Smooth muscle cell (in vitro differentiated cells): ENCODE results near the gene WDR49. TPM values are rescaled to one million over a fixed set of nuclear protein-coding genes. Genes with fewer than 3 reads are reported as not detected.

Experiments
- DNase-seq: peaks from one replicate; lab custom pipeline; 2025; ENCODE audit not compliant: unreplicated experiment; lab: John Stamatoyannopoulos, UW
- H2AFZ ChIP-seq: fragments of 200-600 bp; sonication (generic); 2 replicates; pipeline ENCODE4 v1.6.0; 2016; ENCODE audit warnings: antibody characterized with exemption, low read depth, mild to moderate bottlenecking
- H3F3A ChIP-seq: fragments of 200-600 bp; sonication (generic); 2 replicates; pipeline ENCODE4 v1.6.0; 2017; ENCODE audit warnings: antibody characterized with exemption, low read depth
- H3K27ac ChIP-seq: fragments of 200-600 bp; sonication (generic); 2 replicates; pipeline ENCODE4 v1.5.1; 2016; ENCODE audit warnings: low read depth, mild to moderate bottlenecking
- H3K27me3 ChIP-seq: fragments of 200-600 bp; sonication (generic); 2 replicates; pipeline ENCODE4 v1.6.1; 2016; ENCODE audit warnings: low read depth, mild to moderate bottlenecking
- H3K36me3 ChIP-seq: fragments of 200-600 bp; sonication (generic); 2 replicates; pipeline ENCODE4 v1.5.1; 2016; ENCODE audit warnings: low read depth
- H3K4me1 ChIP-seq: fragments of 200-600 bp; sonication (generic); 2 replicates; pipeline ENCODE4 v1.5.1; 2016; ENCODE audit warnings: low read depth
- H3K4me2 ChIP-seq: fragments of 200-600 bp; sonication (generic); 2 replicates; pipeline ENCODE4 v1.6.0; 2016; ENCODE audit warnings: mild to moderate bottlenecking
- H3K4me3 ChIP-seq: fragments of 200-600 bp; sonication (generic); 2 replicates; pipeline ENCODE4 v1.5.1; 2016; ENCODE audit warnings: mild to moderate bottlenecking
- H3K79me2 ChIP-seq: fragments of 200-600 bp; sonication (generic); 2 replicates; pipeline ENCODE4 v1.6.0; 2016; ENCODE audit warnings: low read depth, mild to moderate bottlenecking
- H3K9ac ChIP-seq: fragments of 200-600 bp; sonication (generic); 2 replicates; pipeline ENCODE4 v1.6.0; 2016; ENCODE audit warnings: low read depth
- H3K9me3 ChIP-seq: fragments of 200-600 bp; sonication (generic); replicated peaks from 2 replicates; pipeline ENCODE4 v1.5.1; 2016; ENCODE audit warnings: low read depth
- H4K20me1 ChIP-seq: fragments of 200-600 bp; sonication (generic); 2 replicates; pipeline ENCODE4 v1.6.0; 2016; ENCODE audit warnings: low read depth
- WGBS: methylation state at CpG from one replicate; pipeline ENCODE4 v1.1.7; 2016; ENCODE audit warnings: low lambda C conversion rate; 5-methylcytosine and 5-hydroxymethylcytosine counted together
- polyA plus RNA-seq: library from polyadenylated mRNA; unstranded; fragments of >200 nt; fragmentation: Nextera tagmentation; extraction: Ambion mirVana; gene quantifications from 2 replicates; pipeline ENCODE4 v1.2.1, GENCODE V29; 2016
- total RNA-seq: library from RNA; depleted of rRNA; stranded (reverse); fragments of >200 nt; gene quantifications from 2 replicates; pipeline ENCODE4 v1.2.3, GENCODE V29; 2014
- TF ChIP-seq, protein P1 (sequence below): fragments of 200-600 bp; sonication (generic); IDR thresholded peaks from 2 replicates; pipeline ENCODE4 v1.5.1; 2017; ENCODE audit warnings: borderline replicate concordance, mild to moderate bottlenecking, antibody characterized with exemption; ENCODE audit not compliant: insufficient read depth, poor library complexity, severe bottlenecking

The WDR49 gene
- total and polyA plus RNA-seq, 2 experiments from 2014 or later: 0.09 TPM; not detected in 1

DNA sequence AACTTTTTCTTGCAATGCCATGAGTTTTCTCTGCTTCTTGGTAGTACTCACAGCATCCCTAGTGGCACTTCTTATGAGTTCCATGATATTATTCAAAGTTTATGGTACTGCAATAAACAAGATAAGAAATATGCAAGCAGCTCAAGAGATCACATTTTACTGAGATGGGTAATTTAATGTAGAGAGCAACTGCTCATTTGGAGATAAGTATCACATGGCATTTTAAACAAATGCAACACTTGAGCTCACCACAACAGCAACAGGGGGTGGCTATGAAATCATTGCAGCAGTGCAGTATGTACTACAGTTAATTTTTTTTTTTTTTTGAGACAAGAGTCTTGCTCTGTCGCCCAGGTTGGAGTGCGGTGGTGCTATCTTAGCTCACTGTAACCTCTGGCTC is 85.1 kb downstream of the WDR49 start:
- TF ChIP-seq, protein P1, sequence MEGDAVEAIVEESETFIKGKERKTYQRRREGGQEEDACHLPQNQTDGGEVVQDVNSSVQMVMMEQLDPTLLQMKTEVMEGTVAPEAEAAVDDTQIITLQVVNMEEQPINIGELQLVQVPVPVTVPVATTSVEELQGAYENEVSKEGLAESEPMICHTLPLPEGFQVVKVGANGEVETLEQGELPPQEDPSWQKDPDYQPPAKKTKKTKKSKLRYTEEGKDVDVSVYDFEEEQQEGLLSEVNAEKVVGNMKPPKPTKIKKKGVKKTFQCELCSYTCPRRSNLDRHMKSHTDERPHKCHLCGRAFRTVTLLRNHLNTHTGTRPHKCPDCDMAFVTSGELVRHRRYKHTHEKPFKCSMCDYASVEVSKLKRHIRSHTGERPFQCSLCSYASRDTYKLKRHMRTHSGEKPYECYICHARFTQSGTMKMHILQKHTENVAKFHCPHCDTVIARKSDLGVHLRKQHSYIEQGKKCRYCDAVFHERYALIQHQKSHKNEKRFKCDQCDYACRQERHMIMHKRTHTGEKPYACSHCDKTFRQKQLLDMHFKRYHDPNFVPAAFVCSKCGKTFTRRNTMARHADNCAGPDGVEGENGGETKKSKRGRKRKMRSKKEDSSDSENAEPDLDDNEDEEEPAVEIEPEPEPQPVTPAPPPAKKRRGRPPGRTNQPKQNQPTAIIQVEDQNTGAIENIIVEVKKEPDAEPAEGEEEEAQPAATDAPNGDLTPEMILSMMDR: no peak
- WGBS: 92% methylated on average over 2 of the region's 2 CpGs
- Histone ChIP-seq H3K27ac (no peak overlapping the region), H3K4me2 (no peak overlapping the region), H3K79me2 (no peaks in the 10 kb centered on the region), H3K9me3 (no peaks in the 10 kb centered on the region), H2AFZ (no peak overlapping the region), H3K36me3 (no peaks in the 10 kb centered on the region), H3K9ac (no peak overlapping the region), H3F3A (no peaks in the 10 kb centered on the region), H3K4me1 (no peaks in the 10 kb centered on the region), H3K4me3 (no peak overlapping the region), H3K27me3 (no peaks in the 10 kb centered on the region), H4K20me1 (no peaks in the 10 kb centered on the region)
- no peak for DNase-seq

DNA sequence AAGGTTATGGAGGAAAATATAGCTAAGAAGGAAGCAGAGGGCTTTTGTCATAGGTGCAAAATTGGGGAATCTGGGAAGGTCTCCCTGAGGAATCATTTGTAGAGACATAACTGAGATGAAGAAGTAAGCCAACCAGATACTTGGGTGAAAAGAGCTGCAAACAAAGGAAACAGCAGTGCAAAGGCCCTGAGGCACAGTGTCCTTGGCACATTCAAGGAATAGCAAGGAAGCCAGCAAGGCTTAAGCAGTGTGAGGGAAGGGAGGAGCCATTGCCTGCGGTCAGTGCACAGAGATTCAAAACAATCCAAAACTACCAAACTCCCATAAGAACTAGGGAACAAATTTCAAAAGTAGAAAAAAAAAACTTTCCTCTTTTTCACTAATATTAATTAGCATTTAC is 88.3 kb downstream of the WDR49 start:
- TF ChIP-seq, protein P1: no peak
- H3K36me3 ChIP-seq: no peaks in the 10 kb centered on the region
- WGBS: 88% methylated on average over 1 of the region's 1 CpG
- H3K9me3 ChIP-seq: no peaks in the 10 kb centered on the region
- H3K4me1 ChIP-seq: no peaks in the 10 kb centered on the region
- no peak overlapping the region for H3K4me3 ChIP-seq
- H3F3A ChIP-seq: no peaks in the 10 kb centered on the region
- no peaks in the 10 kb centered on the region for H3K79me2 ChIP-seq
- H3K27ac ChIP-seq: no peak overlapping the region
- no peak overlapping the region for H3K9ac ChIP-seq
- no peak overlapping the region for H2AFZ ChIP-seq
- H4K20me1 ChIP-seq: no peaks in the 10 kb centered on the region
- no peaks in the 10 kb centered on the region for H3K27me3 ChIP-seq
- no peak overlapping the region for H3K4me2 ChIP-seq
- DNase-seq: no peak

DNA sequence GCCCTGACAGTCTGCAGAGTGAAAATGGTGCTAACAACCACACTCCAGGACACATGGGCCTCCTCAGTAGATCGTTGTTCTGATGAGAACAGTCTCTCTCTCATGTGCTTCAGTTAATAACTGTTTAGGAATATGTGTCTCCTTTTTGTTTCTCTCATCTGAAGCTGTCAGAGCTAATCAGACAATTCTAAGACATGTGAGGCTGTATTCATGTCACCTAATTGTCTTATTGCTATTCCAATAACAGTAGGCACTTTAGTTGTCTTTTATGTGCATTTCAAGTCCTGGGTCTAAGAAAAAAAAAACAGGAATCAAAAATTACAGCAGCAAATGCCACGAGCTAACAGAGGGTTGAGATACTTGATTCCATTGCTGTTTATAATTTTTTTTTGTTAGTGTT is 89.1 kb downstream of the WDR49 start:
- TF ChIP-seq, protein P1: no peak
- H3F3A ChIP-seq: no peaks in the 10 kb centered on the region
- no peak overlapping the region for H2AFZ ChIP-seq
- H4K20me1 ChIP-seq: no peaks in the 10 kb centered on the region
- no peak overlapping the region for H3K9ac ChIP-seq
- H3K4me3 ChIP-seq: no peak overlapping the region
- no peaks in the 10 kb centered on the region for H3K9me3 ChIP-seq
- H3K79me2 ChIP-seq: no peaks in the 10 kb centered on the region
- DNase-seq: no peak
- no peak overlapping the region for H3K27ac ChIP-seq
- no peak overlapping the region for H3K4me2 ChIP-seq
- H3K36me3 ChIP-seq: no peaks in the 10 kb centered on the region
- no peaks in the 10 kb centered on the region for H3K4me1 ChIP-seq
- WGBS: 66% methylated on average over 2 of the region's 2 CpGs
- H3K27me3 ChIP-seq: no peaks in the 10 kb centered on the region

DNA sequence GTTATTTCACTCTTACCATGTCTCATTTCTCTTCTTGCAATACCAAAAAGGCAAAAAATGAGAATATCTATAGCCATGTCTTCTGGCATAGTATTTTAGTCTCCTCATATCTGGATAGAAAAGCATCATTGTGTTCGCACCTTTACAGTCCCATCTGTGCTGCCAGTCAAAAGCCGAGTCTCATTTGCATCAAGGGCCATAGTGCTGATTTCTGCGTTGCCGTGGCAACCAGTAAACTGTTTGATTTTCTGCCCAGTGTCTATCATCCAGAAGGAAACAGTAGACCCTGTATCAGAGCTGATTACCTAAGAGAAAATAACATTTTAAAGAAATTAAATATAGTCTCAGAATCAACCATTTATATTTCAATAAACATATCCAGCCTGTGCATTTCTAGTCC is 93.8 kb downstream of the WDR49 start:
- Histone ChIP-seq H3K36me3 (no peaks in the 10 kb centered on the region), H3K4me2 (no peak overlapping the region), H3K9ac (no peak overlapping the region), H3K27me3 (no peaks in the 10 kb centered on the region), H3K9me3 (no peaks in the 10 kb centered on the region), H4K20me1 (no peaks in the 10 kb centered on the region), H3F3A (no peaks in the 10 kb centered on the region), H3K27ac (no peak overlapping the region), H3K79me2 (no peaks in the 10 kb centered on the region), H2AFZ (no peak overlapping the region), H3K4me3 (no peak overlapping the region), H3K4me1 (no peaks in the 10 kb centered on the region)
- no peak for DNase-seq
- TF ChIP-seq, protein P1: no peak
- WGBS: 92% methylated on average over 4 of the region's 4 CpGs
